RWPE2 (cell line): Measurements from ENCODE around the gene BIRC6.
A peak's percentile ranks its signal among the peaks of the same experiment; 100 is the strongest.
"Not testable (repeated sequence)": the region's sequence is repeated elsewhere in the genome, so short reads cannot be mapped to it uniquely, and the experiment has no call there.

Experiments
- ATAC-seq: fragments of 200-7000 bp; cut with Tn5 transposase; 3 replicates; pipeline ENCODE4 v1.9.1; 2021; ENCODE audit warnings: low read depth
- DNase-seq: peaks from one replicate; pipeline ENCODE4 v3.0.0-alpha.2; 2020; ENCODE audit warnings: low spot score
- H3K27ac ChIP-seq: fragments of 450-650 bp; 2 replicates; pipeline ENCODE4 v1.5.1; 2017; ENCODE audit warnings: mild to moderate bottlenecking; ENCODE audit not compliant: poor library complexity, severe bottlenecking
- H3K27me3 ChIP-seq: fragments of 250-450 bp; sonication (Bioruptor Pico); 2 replicates; pipeline ENCODE4 v1.5.1; 2021; ENCODE audit warnings: mild to moderate bottlenecking, moderate library complexity; ENCODE audit not compliant: insufficient read depth, poor library complexity, severe bottlenecking
- H3K36me3 ChIP-seq: fragments of 250-450 bp; sonication (Bioruptor Pico); 2 replicates; pipeline ENCODE4 v1.5.1; 2020; ENCODE audit warnings: low read depth, mild to moderate bottlenecking, moderate library complexity
- H3K4me1 ChIP-seq: fragments of 250-450 bp; sonication (Bioruptor Pico); 2 replicates; pipeline ENCODE4 v1.5.1; 2021; ENCODE audit warnings: mild to moderate bottlenecking, moderate library complexity; ENCODE audit not compliant: insufficient read depth, poor library complexity, severe bottlenecking
- H3K4me3 ChIP-seq: fragments of 250-450 bp; sonication (Bioruptor Pico); 2 replicates; pipeline ENCODE4 v1.5.1; 2021; ENCODE audit warnings: mild to moderate bottlenecking, moderate library complexity; ENCODE audit not compliant: severe bottlenecking
- H3K9me3 ChIP-seq: fragments of 250-450 bp; sonication (Bioruptor Pico); 2 replicates; pipeline ENCODE4 v1.5.1; 2021; ENCODE audit warnings: mild to moderate bottlenecking, moderate library complexity; ENCODE audit not compliant: severe bottlenecking
- CTCF ChIP-seq: fragments of 450-650 bp; IDR thresholded peaks from one replicate; pipeline ENCODE4 v1.5.1; 2017; ENCODE audit warnings: mild to moderate bottlenecking, moderate library complexity; ENCODE audit not compliant: poor library complexity, severe bottlenecking

Gene BIRC6

GRCh38 chr2:32330136-32330535 is 26.7 kb upstream of the BIRC6 start:
- no peaks in the 10 kb centered on the region for H3K27me3 ChIP-seq
- no peak for TF ChIP-seq CTCF
- H3K9me3 ChIP-seq, result no peaks in the 10 kb centered on the region
- H3K4me1 ChIP-seq, result no peaks in the 10 kb centered on the region
- ATAC-seq (no peak), DNase-seq (no peak)
- no peaks in the 10 kb centered on the region for H3K36me3 ChIP-seq
- H3K27ac ChIP-seq, result no peak overlapping the region
- no peak overlapping the region for H3K4me3 ChIP-seq

DNA sequence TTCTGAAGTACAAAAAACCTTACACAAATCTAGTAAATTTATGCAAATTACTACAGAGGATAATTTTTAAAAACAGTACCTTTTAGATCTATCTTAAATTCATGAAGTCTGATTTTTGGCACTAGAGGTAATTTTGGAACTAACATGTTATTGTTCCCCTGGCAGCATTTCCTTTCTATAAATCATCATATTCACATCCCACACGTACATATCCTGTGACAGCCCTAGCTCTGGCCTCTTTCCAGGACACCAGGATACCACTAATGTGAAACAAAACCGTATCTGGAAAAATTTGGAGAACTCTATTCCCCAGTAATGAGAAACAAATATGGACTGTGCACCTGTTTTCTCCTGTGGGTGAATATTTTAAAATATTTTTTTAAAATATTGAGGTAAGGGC is 14.0 kb upstream of the BIRC6 start:
- ATAC-seq, result no peak
- DNase-seq, result no peak
- Histone ChIP-seq H3K27me3 (no peaks in the 10 kb centered on the region), H3K4me1 (no peaks in the 10 kb centered on the region), H3K36me3 (no peaks in the 10 kb centered on the region), H3K9me3 (no peaks in the 10 kb centered on the region), H3K4me3 (no peak overlapping the region), H3K27ac (no peak overlapping the region)
- no peak for TF ChIP-seq CTCF

- not testable (repeated sequence) for H3K9me3 ChIP-seq, H3K4me3 ChIP-seq, H3K27ac ChIP-seq, ATAC-seq, DNase-seq, H3K36me3 ChIP-seq, H3K27me3 ChIP-seq, H3K4me1 ChIP-seq
Observed at GRCh38 chr2:32350797-32351196, 6.0 kb upstream of the BIRC6 start.

DNA sequence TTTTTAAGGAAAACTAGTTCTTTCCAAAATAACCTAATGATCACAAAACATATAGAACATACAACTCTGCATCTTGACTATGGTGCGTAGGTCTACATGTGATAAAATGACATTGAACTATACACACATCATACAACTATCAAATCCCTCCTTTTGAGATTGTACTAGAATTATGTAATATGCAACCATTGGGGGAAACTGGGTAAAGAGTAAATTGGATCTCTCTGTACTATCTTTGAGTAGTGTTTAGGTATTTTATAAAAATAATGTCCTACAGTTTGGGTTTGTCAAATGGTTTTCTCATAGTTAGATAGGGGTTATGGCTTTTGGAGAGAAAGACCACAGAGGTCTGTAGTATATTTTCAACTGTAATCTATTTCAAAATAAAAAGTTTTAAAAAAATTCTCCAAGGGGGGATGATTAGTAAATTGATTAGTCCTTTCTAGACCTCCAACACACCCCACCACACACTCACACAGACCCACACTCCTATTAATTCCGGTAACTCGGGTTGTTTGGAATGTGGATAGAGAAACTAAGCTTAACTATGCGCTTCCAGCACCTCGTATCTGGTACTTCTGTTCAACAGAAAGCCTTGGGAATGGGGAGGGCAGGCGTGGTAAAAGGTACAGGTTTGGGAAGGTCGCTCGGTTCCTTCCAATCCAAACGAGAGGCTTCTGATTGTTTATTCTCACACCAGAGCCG is 695 bp upstream of the BIRC6 start:
- no peak for TF ChIP-seq CTCF
- ATAC-seq (no peak), DNase-seq (no peak)
- Histone ChIP-seq H3K9me3 (no peaks in the 10 kb centered on the region), H3K36me3 (peaks cover 28% of the 10 kb centered on the region), H3K27me3 (no peaks in the 10 kb centered on the region), H3K27ac (peak overlapping the region; percentile 83), H3K4me1 (peaks cover 8% of the 10 kb centered on the region), H3K4me3 (peak overlapping the region; percentile 89)

GRCh38 chr2:32357318-32358110 is 691 bp downstream of the BIRC6 start:
- DNase-seq, result peak; percentile 55

More at GRCh38 chr2:32357318-32358110, 691 bp downstream of the BIRC6 start:
- Histone ChIP-seq H3K4me3 (peak overlapping the region; percentile 89), H3K4me1 (peaks cover 8% of the 10 kb centered on the region), H3K36me3 (peaks cover 36% of the 10 kb centered on the region), H3K27ac (peak overlapping the region; percentile 83), H3K9me3 (no peaks in the 10 kb centered on the region), H3K27me3 (no peaks in the 10 kb centered on the region)
- ATAC-seq, result peak; percentile 17
- TF ChIP-seq CTCF, result no peak
